Effector memory CD8-positive, alpha-beta T cell (primary cell): ENCODE measurements around the gene TM2D1.

ENCODE experiments used
- ATAC-seq: fragments of 150-1000 bp; cut with Tn5 transposase; replicated peaks from 2 replicates; pipeline ENCODE4 v1.10.0; 2021; ENCODE audit warnings: mild to moderate bottlenecking, moderate library complexity
- DNase-seq, 3 experiments: peaks; one replicate each; pipeline ENCODE4 v3.0.0; 2021
- H3K27ac Mint-ChIP-seq, 2 donors: one replicate each; pipeline ENCODE4 v1.8.0; 2022; ENCODE audit warnings: mild to moderate bottlenecking in 2 of 2, mixed read lengths in 2 of 2, moderate library complexity in 2 of 2
- H3K27me3 Mint-ChIP-seq, 2 donors: one replicate each; pipeline ENCODE4 v1.8.0; 2022; ENCODE audit warnings: mixed read lengths in 2 of 2
- H3K36me3 Mint-ChIP-seq: one replicate; pipeline ENCODE4 v1.8.0; 2022; ENCODE audit warnings: mild to moderate bottlenecking, moderate library complexity, mixed read lengths; ENCODE audit not compliant: insufficient read depth
- H3K4me1 Mint-ChIP-seq, 2 donors: one replicate each; pipeline ENCODE4 v1.8.0; 2022; ENCODE audit warnings: low read depth in 2 of 2, mixed read lengths in 2 of 2
- H3K4me3 Mint-ChIP-seq, 2 donors: one replicate each; pipeline ENCODE4 v1.8.0; 2022; ENCODE audit warnings: mild to moderate bottlenecking in 2 of 2, mixed read lengths in 2 of 2, moderate library complexity in 2 of 2
- H3K9me3 Mint-ChIP-seq, 2 donors: one replicate each; pipeline ENCODE4 v1.8.0; 2022; ENCODE audit warnings: mixed read lengths in 2 of 2

TM2D1 gene

GRCh38 chr1:61648983-61649742 is 75.8 kb downstream of the TM2D1 start:
- H3K36me3 Mint-ChIP-seq: no peaks in the 10 kb centered on the region
- peaks cover 0 to 4% of the 10 kb centered on the region in 2 donors for H3K27me3 Mint-ChIP-seq
- no peak overlapping the region for H3K27ac Mint-ChIP-seq
- no peak overlapping the region for H3K4me3 Mint-ChIP-seq
- DNase-seq: no peak
- H3K9me3 Mint-ChIP-seq: no peaks in the 10 kb centered on the region
- H3K4me1 Mint-ChIP-seq: no peaks in the 10 kb centered on the region
- ATAC-seq: no peak

DNA sequence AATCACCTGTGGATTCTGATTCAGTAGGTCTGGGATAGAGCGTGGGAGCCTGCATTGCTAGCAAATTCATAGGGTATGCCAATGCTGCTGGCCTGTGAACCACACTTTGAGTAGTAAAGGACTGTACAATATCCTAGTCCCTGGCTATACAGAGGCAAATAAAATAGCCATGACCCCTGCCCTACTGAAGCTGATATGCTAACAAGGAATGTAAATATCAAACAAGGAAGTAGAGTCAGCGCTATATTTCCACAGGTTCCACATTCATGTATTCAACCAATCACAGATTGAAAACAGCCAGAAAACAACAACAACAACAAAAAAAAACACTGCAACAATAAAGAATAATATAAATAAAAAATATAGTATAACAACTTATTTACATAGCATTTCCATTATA is 77.8 kb downstream of the TM2D1 start:
- Mint-ChIP-seq H3K4me3 (no peak overlapping the region), H3K27ac (no peak overlapping the region), H3K9me3 (no peaks in the 10 kb centered on the region), H3K4me1 (no peaks in the 10 kb centered on the region), H3K36me3 (no peaks in the 10 kb centered on the region), H3K27me3 (peaks cover 0 to 4% of the 10 kb centered on the region in 2 donors)
- DNase-seq (no peak), ATAC-seq (no peak)

- Mint-ChIP-seq H3K4me1 (peaks cover 8 to 10% of the 10 kb centered on the region in 2 donors), H3K4me3 (no peak overlapping the region), H3K9me3 (no peaks in the 10 kb centered on the region), H3K27ac (no peak overlapping the region), H3K27me3 (peaks cover 0 to 4% of the 10 kb centered on the region in 2 donors), H3K36me3 (no peaks in the 10 kb centered on the region)
- DNase-seq (no peak), ATAC-seq (no peak)
These were observed 79.5 kb downstream of the TM2D1 start for GRCh38 chr1:61645476-61645875.

- DNase-seq (no peak), ATAC-seq (no peak)
- H3K4me3 Mint-ChIP-seq: no peak overlapping the region
- no peaks in the 10 kb centered on the region for H3K36me3 Mint-ChIP-seq
- H3K4me1 Mint-ChIP-seq: peaks cover 8 to 10% of the 10 kb centered on the region in 2 donors
- no peaks in the 10 kb centered on the region for H3K9me3 Mint-ChIP-seq
- H3K27me3 Mint-ChIP-seq: peaks cover 0 to 4% of the 10 kb centered on the region in 2 donors
- no peak overlapping the region for H3K27ac Mint-ChIP-seq
These were observed 80.6 kb downstream of the TM2D1 start for GRCh38 chr1:61644303-61644702.

- Mint-ChIP-seq H3K27ac (no peak overlapping the region), H3K4me3 (no peak overlapping the region), H3K27me3 (peaks cover 0 to 4% of the 10 kb centered on the region in 2 donors), H3K4me1 (peaks cover 8 to 10% of the 10 kb centered on the region in 2 donors), H3K36me3 (no peaks in the 10 kb centered on the region), H3K9me3 (no peaks in the 10 kb centered on the region)
- no peak for ATAC-seq
- DNase-seq: no peak
These were observed 82.3 kb downstream of the TM2D1 start for GRCh38 chr1:61642475-61643232.

DNA sequence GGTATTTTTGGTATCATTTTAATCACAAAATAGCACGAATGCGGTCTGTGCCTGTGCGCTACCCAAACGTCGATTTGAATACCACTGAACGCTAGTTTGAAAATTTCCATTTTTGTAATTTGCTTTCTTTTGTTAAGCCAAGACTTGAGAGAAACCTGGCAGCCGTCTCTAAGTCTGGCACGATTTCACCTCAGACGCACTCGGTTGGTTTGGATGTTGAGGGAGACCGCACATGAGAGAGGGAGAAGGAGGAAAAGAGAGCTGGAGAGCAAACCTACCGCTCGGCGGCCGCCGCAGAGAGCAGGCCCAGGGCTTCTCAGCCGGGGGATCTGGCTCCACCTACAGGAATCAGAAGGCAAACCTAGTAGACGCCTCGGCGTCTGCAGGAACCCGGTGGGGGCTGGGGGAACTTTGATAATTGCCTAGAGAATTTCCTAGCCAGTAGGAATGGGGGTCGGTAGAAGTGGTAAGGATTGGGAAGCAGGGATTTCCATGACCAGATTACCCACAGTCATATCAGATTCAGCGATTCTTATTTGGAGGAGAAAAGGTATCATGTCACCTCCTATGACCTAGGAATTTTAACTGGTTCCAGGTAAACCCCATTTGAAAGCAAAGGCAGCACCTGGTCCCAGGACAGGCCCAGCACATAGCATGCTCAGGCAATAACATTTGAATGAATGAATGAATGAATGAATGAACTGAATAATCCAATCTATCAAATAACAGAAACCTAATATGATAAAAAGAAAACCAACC is 83.2 kb downstream of the TM2D1 start:
- Mint-ChIP-seq H3K27ac (no peak overlapping the region), H3K36me3 (no peaks in the 10 kb centered on the region), H3K4me3 (peak overlapping the region; percentile 43 to 55), H3K4me1 (peaks cover 8 to 10% of the 10 kb centered on the region in 2 donors), H3K27me3 (peaks cover 0 to 4% of the 10 kb centered on the region in 2 donors), H3K9me3 (no peaks in the 10 kb centered on the region)
- ATAC-seq: peak; percentile 89
- DNase-seq: peak; percentile 38 to 41 (median 39)

GRCh38 chr1:61640531-61641530 is 84.1 kb downstream of the TM2D1 start:
- peak overlapping the region; percentile 43 to 55 for H3K4me3 Mint-ChIP-seq
- ATAC-seq: peak; percentile 14
- peaks cover 8 to 10% of the 10 kb centered on the region in 2 donors for H3K4me1 Mint-ChIP-seq
- H3K9me3 Mint-ChIP-seq: no peaks in the 10 kb centered on the region
- no peak for DNase-seq
- H3K36me3 Mint-ChIP-seq: no peaks in the 10 kb centered on the region
- peaks cover 0 to 4% of the 10 kb centered on the region in 2 donors for H3K27me3 Mint-ChIP-seq
- no peak overlapping the region for H3K27ac Mint-ChIP-seq

DNA sequence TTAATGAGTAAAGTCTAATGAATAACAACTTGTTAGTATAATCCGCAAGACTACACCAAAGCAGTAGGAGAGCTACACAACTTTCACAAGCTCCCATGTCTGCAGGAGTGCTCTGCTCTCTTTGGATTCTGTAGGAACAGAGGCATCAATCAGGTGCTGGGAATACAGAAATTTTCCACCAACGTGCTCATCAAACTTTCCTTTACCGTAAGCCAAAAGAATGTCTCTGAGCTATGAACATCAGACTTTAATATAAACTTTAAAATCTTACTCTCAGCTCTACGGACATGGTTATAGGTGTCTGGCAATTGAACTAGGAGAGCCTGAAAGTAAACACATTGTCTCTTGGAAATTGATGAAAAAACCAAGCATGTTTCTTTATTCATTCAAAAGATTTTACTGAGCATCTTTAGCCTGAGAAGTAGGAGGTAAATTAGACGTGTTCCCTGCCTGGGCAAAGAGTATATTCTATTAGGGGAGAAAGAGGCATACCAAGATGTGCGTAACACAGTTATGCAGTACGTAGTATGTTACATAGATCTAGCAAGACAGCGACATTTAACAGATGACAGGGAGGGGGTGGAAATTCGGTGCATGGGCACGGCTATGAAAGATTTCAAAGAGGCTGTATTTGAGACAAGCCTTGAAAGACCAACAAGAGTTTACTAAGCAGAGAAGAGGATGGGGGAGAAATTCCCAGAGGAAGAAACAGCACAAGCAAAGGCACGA is 85.2 kb downstream of the TM2D1 start:
- H3K4me1 Mint-ChIP-seq: peaks cover 8 to 10% of the 10 kb centered on the region in 2 donors
- H3K36me3 Mint-ChIP-seq: no peaks in the 10 kb centered on the region
- no peak overlapping the region for H3K27ac Mint-ChIP-seq
- no peak for DNase-seq
- ATAC-seq: no peak
- peaks cover 0 to 1% of the 10 kb centered on the region in 2 donors for H3K27me3 Mint-ChIP-seq
- H3K4me3 Mint-ChIP-seq: no peak overlapping the region
- H3K9me3 Mint-ChIP-seq: no peaks in the 10 kb centered on the region

- peaks cover 0 to 6% of the 10 kb centered on the region in 2 donors for H3K27me3 Mint-ChIP-seq
These were observed 85.9 kb downstream of the TM2D1 start for GRCh38 chr1:61638911-61639605.

DNA sequence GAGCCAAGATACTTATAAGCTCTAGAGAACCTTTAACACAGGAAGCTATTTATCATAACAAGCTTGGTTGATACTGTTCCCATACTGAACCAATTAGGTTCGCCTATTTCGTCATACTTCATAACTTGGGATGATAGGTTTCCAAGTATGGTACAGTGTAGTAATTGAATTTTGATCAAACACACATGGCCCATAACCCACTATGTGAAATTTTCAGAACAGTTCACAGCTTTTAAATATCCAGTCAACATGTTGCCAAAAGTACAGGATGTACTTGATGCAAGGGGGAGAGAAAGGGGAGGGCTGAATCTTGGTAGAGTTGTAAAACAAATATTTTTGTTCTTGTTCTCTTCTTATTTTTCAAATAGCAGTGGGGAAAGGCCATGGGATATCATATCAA is 86.6 kb downstream of the TM2D1 start:
- no peak for DNase-seq
- Mint-ChIP-seq H3K4me3 (no peak overlapping the region), H3K27ac (no peak overlapping the region), H3K9me3 (no peaks in the 10 kb centered on the region), H3K4me1 (peaks cover 8 to 10% of the 10 kb centered on the region in 2 donors), H3K36me3 (no peaks in the 10 kb centered on the region), H3K27me3 (peaks cover 0 to 6% of the 10 kb centered on the region in 2 donors)
- no peak for ATAC-seq

More at GRCh38 chr1:61638911-61639605, 85.9 kb downstream of the TM2D1 start:
- H3K9me3 Mint-ChIP-seq: no peaks in the 10 kb centered on the region
- H3K4me3 Mint-ChIP-seq: no peak overlapping the region
- no peak for DNase-seq
- no peaks in the 10 kb centered on the region for H3K36me3 Mint-ChIP-seq
- ATAC-seq: no peak
- H3K27ac Mint-ChIP-seq: no peak overlapping the region
- peaks cover 8 to 10% of the 10 kb centered on the region in 2 donors for H3K4me1 Mint-ChIP-seq

- H3K4me3 Mint-ChIP-seq: no peak overlapping the region
- DNase-seq: no peak
- no peak overlapping the region for H3K27ac Mint-ChIP-seq
- H3K4me1 Mint-ChIP-seq: peaks cover 8 to 10% of the 10 kb centered on the region in 2 donors
- H3K9me3 Mint-ChIP-seq: no peaks in the 10 kb centered on the region
- ATAC-seq: no peak
- H3K27me3 Mint-ChIP-seq: peaks cover 0 to 6% of the 10 kb centered on the region in 2 donors
- no peaks in the 10 kb centered on the region for H3K36me3 Mint-ChIP-seq
These were observed 87.5 kb downstream of the TM2D1 start for GRCh38 chr1:61637470-61637869.
